ENCODE data around the gene GRK3. TPM values are rescaled to one million over a fixed set of nuclear protein-coding genes. Genes with fewer than 3 reads are reported as not detected.

The GRK3 gene
- total and polyA plus RNA-seq, 10 of the 15 experiments (the other 5 are each of a cell fraction or from before 2014, with no cell fraction given), result 3.1 to 35.1 (median 14.7) TPM

DNA sequence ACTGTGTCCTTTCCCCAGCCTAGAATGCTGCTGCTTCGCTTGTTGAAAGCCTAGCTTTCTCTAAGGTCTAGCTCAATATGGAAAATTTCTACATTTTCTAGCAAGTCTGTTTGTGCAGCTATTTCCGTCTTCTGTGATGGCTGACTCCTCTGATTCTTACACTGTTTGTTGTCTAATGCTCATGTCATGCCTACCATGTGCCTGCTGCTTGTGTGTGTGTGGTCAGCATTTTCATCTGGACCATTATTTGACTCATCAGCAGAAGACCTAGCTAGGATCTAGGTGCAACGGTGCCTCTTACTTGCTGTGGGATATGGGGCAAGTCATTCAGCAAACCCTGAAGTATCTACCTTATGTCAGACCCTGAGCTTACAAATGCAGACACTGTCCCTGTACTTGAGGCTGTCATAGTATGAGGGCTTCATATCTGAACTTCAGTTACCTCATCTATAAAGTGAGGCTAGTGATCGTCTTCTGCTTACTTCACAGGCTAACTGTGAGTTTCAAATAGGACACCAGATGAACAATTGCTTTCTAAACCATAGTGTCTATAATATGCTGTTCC is 91.0 kb downstream of the GRK3 start:
- 62% methylated on average over 4 of the region's 4 CpGs for WGBS (ENCODE audit: insufficient coverage, insufficient replicate concordance, low lambda C conversion rate, missing lambda C conversion rate)
- POLR2A ChIA-PET, result interaction anchor here (0.8 to 2.1 kb wide), 7 partner anchors 10 to 93 kb away, joined by 3 to 8 read pairs (median 4); partner anchors contain the start of gene GRK3

DNA sequence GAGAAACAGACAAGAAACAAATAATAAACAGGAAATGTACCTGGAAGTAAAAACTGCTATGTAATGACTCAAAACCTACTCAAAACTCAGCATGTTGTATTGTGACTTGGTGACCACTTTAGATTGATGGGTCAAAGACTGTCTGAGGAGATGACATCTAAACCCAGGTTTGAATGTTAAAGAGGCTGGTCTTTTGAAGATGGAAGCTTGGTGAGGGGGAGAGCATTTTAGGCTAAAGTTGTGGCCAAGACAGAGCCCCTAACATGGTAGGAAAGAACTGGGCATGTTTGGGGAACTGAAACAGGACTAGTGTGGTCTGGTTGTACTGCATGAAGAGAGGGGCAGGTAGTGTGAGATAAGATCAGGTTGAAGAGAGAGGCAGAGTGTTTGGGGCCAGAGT is 92.2 kb downstream of the GRK3 start:
- peak overlapping the region; percentile 47 for H2AFZ ChIP-seq (ENCODE audit: control insufficient read depth, low read depth, low read length)
- FAIRE-seq (peak; percentile 85), DNase-seq (ENCODE audit: low read depth, low spot score) (peak; percentile 77), ATAC-seq (peak; percentile 99)
- no peak overlapping the region for H3K4me3 ChIP-seq
- ChIA-PET CTCF (interaction anchor here (0.9 to 1.7 kb wide), 5 partner anchors 84 to 116 kb away, joined by 3 to 6 read pairs (median 3); no protein-coding TSS in a partner anchor), SMC1A (ENCODE audit: uncharacterized antibody, unreplicated experiment) (interaction anchor here (0.7 to 7.6 kb wide), 15 partner anchors 8 to 167 kb away, joined by 3 to 58 read pairs (median 6); no protein-coding TSS in a partner anchor), RAD21 (ENCODE audit: unreplicated experiment) (interaction anchor here (1.0 to 2.9 kb wide), 10 partner anchors 10 to 113 kb away, joined by 3 to 26 read pairs (median 5); no protein-coding TSS in a partner anchor), POLR2A (interaction anchor here (1.8 to 2.1 kb wide), 2 partner anchors 87 to 92 kb away, joined by 7 to 8 read pairs; partner anchors contain the start of gene GRK3)
- TSS peak; percentile 13 for BruUV-seq (replicated peaks)
- H3K4me1 ChIP-seq (ENCODE audit: control insufficient read depth, insufficient read depth, low read length), result peaks cover 13% of the 10 kb centered on the region
- H3K9me3 ChIP-seq (replicated peaks; ENCODE audit: control insufficient read depth, insufficient read depth, low read length), result no peaks in the 10 kb centered on the region; the same call in 1 of the 3 replicates
- 0 out of 4 replicates have a peak, but pooled peaks cover 0 to 2% of the 10 kb centered on the region in 2 experiments for H3K36me3 ChIP-seq (ENCODE audit: control insufficient read depth in 2 of 2, insufficient read depth in 2 of 2, low read length in 1 of 2)
- in situ Hi-C loops (cut with MboI), result no loop called here
- H4K20me1 ChIP-seq (ENCODE audit: control insufficient read depth, insufficient read depth), result no peaks in the 10 kb centered on the region
- intact Hi-C loops (cut with micrococcal nuclease; ENCODE audit: unreplicated experiment), result loop anchor here (5.0 kb wide), 1 partner anchor 84 kb away; no protein-coding TSS in a partner anchor
- peak overlapping the region; percentile 53 for H3K4me2 ChIP-seq (ENCODE audit: control insufficient read depth, insufficient read depth)
- peak overlapping the region; percentile 70 for H3K27ac ChIP-seq (ENCODE audit: control insufficient read depth, insufficient read depth)
- H3K27me3 ChIP-seq (replicated peaks in 1 of 2; ENCODE audit: control insufficient read depth in 2 of 2, insufficient read depth in 2 of 2, low read length in 1 of 2), result no peaks in the 10 kb centered on the region
- H3K9ac ChIP-seq (ENCODE audit: control insufficient read depth, insufficient read depth, low read length), result no peak overlapping the region
- H3K79me2 ChIP-seq (ENCODE audit: control insufficient read depth, insufficient read depth, low read length), result peaks cover 10% of the 10 kb centered on the region
- TF ChIP-seq, protein P1, sequence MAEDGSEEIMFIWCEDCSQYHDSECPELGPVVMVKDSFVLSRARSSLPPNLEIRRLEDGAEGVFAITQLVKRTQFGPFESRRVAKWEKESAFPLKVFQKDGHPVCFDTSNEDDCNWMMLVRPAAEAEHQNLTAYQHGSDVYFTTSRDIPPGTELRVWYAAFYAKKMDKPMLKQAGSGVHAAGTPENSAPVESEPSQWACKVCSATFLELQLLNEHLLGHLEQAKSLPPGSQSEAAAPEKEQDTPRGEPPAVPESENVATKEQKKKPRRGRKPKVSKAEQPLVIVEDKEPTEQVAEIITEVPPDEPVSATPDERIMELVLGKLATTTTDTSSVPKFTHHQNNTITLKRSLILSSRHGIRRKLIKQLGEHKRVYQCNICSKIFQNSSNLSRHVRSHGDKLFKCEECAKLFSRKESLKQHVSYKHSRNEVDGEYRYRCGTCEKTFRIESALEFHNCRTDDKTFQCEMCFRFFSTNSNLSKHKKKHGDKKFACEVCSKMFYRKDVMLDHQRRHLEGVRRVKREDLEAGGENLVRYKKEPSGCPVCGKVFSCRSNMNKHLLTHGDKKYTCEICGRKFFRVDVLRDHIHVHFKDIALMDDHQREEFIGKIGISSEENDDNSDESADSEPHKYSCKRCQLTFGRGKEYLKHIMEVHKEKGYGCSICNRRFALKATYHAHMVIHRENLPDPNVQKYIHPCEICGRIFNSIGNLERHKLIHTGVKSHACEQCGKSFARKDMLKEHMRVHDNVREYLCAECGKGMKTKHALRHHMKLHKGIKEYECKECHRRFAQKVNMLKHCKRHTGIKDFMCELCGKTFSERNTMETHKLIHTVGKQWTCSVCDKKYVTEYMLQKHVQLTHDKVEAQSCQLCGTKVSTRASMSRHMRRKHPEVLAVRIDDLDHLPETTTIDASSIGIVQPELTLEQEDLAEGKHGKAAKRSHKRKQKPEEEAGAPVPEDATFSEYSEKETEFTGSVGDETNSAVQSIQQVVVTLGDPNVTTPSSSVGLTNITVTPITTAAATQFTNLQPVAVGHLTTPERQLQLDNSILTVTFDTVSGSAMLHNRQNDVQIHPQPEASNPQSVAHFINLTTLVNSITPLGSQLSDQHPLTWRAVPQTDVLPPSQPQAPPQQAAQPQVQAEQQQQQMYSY (CRISPR knock-in tag; IDR thresholded peaks at IDR 0.05), result no peak
- no peak for TF ChIP-seq NRF1 (conservative IDR thresholded peaks at IDR 0.05; ENCODE audit: low read depth, low read length)
- no peak for TF ChIP-seq EZH2 (IDR thresholded peaks at IDR 0.05; ENCODE audit: borderline replicate concordance, control insufficient read depth, low read depth, low read length)
- peak; percentile 97 for TF ChIP-seq SPI1 (IDR thresholded peaks at IDR 0.05; ENCODE audit: borderline replicate concordance, insufficient read depth, low read depth, low read length)
- TF ChIP-seq, protein P2, sequence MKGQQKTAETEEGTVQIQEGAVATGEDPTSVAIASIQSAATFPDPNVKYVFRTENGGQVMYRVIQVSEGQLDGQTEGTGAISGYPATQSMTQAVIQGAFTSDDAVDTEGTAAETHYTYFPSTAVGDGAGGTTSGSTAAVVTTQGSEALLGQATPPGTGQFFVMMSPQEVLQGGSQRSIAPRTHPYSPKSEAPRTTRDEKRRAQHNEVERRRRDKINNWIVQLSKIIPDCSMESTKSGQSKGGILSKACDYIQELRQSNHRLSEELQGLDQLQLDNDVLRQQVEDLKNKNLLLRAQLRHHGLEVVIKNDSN (IDR thresholded peaks at IDR 0.05; ENCODE audit: borderline replicate concordance, extremely low read length, insufficient read depth, low read depth, low read length), result no peak
- no peak for TF ChIP-seq ZNF274 (IDR thresholded peaks at IDR 0.05; ENCODE audit: insufficient read depth, insufficient read length)
- TF ChIP-seq CREM (IDR thresholded peaks at IDR 0.05; ENCODE audit: low read depth), result peak; percentile 18; the same call in 1 of the 2 replicates

More for the DNA sequence above, 91.0 kb downstream of the GRK3 start:
- H3K79me2 ChIP-seq (ENCODE audit: control insufficient read depth, insufficient read depth, low read length), result peaks cover 10% of the 10 kb centered on the region
- in situ Hi-C loops (cut with MboI) (no loop called here), intact Hi-C loops (cut with micrococcal nuclease; ENCODE audit: unreplicated experiment) (loop anchor here (5.0 kb wide), 1 partner anchor 83 kb away; no protein-coding TSS in a partner anchor)
- peaks cover 17% of the 10 kb centered on the region for H3K4me1 ChIP-seq (ENCODE audit: control insufficient read depth, insufficient read depth, low read length)
- no TSS peak for BruUV-seq (replicated peaks)
- ChIA-PET RAD21 (ENCODE audit: unreplicated experiment) (interaction anchor here (0.7 to 2.9 kb wide), 7 partner anchors 10 to 112 kb away, joined by 3 to 26 read pairs (median 10); no protein-coding TSS in a partner anchor), CTCF (interaction anchor here (0.8 to 2.5 kb wide), 7 partner anchors 11 to 111 kb away, joined by 3 to 11 read pairs (median 4); no protein-coding TSS in a partner anchor), SMC1A (ENCODE audit: uncharacterized antibody, unreplicated experiment) (interaction anchor here (0.8 to 7.6 kb wide), 14 partner anchors 10 to 111 kb away, joined by 3 to 58 read pairs (median 4); no protein-coding TSS in a partner anchor)
- no peak overlapping the region for H2AFZ ChIP-seq (ENCODE audit: control insufficient read depth, low read depth, low read length)
- no peak for DNase-seq (ENCODE audit: low read depth, low spot score)
- no peak overlapping the region for H3K9ac ChIP-seq (ENCODE audit: control insufficient read depth, insufficient read depth, low read length)
- TF ChIP-seq ZNF622 (IDR thresholded peaks at IDR 0.05) (no peak), JUNB (IDR thresholded peaks at IDR 0.05) (peak; percentile 36; the same call in 1 of the 2 replicates)
- H3K36me3 ChIP-seq (ENCODE audit: control insufficient read depth in 2 of 2, insufficient read depth in 2 of 2, low read length in 1 of 2), result 0 out of 4 replicates have a peak, but pooled peaks cover 0 to 2% of the 10 kb centered on the region in 2 experiments
- no peak overlapping the region for H3K4me3 ChIP-seq
- peak; percentile 13 for ATAC-seq
- H3K27me3 ChIP-seq (replicated peaks in 1 of 2; ENCODE audit: control insufficient read depth in 2 of 2, insufficient read depth in 2 of 2, low read length in 1 of 2), result no peaks in the 10 kb centered on the region
- H4K20me1 ChIP-seq (ENCODE audit: control insufficient read depth, insufficient read depth), result no peaks in the 10 kb centered on the region
- H3K9me3 ChIP-seq (replicated peaks; ENCODE audit: control insufficient read depth, insufficient read depth, low read length), result no peaks in the 10 kb centered on the region; the same call in 1 of the 3 replicates
- no peak overlapping the region for H3K27ac ChIP-seq (ENCODE audit: control insufficient read depth, insufficient read depth)
- FAIRE-seq, result no peak
- H3K4me2 ChIP-seq (ENCODE audit: control insufficient read depth, insufficient read depth), result no peak overlapping the region

Measured in GM12878 (cell line).